ENCODE data around the gene BICRAL. TPM values are rescaled to one million over a fixed set of nuclear protein-coding genes. Genes with fewer than 3 reads are reported as not detected.
A peak's percentile ranks its signal among the peaks of the same experiment; 100 is the strongest.
"Not testable (repeated sequence)": the region's sequence is repeated elsewhere in the genome, so short reads cannot be mapped to it uniquely, and the experiment has no call there.

The BICRAL gene
- total RNA-seq, 4 donors from 2014 or later, result 14.7 to 34.8 (median 21.5) TPM

- H3K36me3 ChIP-seq, result no peaks in the 10 kb centered on the region
- no peaks in the 10 kb centered on the region for H3K9me3 ChIP-seq
- peaks cover 0 to 13% (median 4%) of the 10 kb centered on the region in 4 donors for H3K4me1 ChIP-seq
- in situ Hi-C loops (cut with MboI; ENCODE audit: low pct_ligation_motif_present in 1 of 4, low pct_unique_long_range_greater_than_20kb in 1 of 4, low sequenced_read_pairs in 3 of 4), result loop anchor here in 3 of 4 donors (10.0 to 25.0 kb wide), 2 partner anchors 163 to 245 kb away; partner anchors contain the start of gene TBCC (in 1 of the 3)
- intact Hi-C loops (cut with DNase I; ENCODE audit: low total_unique reads), result loop anchor here (5.0 kb wide), 1 partner anchor 242 kb away; no protein-coding TSS in a partner anchor
- no peak overlapping the region for H3K27ac ChIP-seq
- H3K4me3 ChIP-seq, result no peak overlapping the region
- TF ChIP-seq EP300 (IDR thresholded peaks at IDR 0.05; ENCODE audit: low read depth) (no peak), POLR2A (IDR thresholded peaks at IDR 0.05) (no peak), POLR2AphosphoS5 (IDR thresholded peaks at IDR 0.05) (no peak), CTCF (IDR thresholded peaks at IDR 0.05) (no peak)
- H3K27me3 ChIP-seq, result no peaks in the 10 kb centered on the region
- WGBS, 2 donors (ENCODE audit: low coverage in 1 of 2), result 66% methylated on average over 8 of the region's 8 CpGs; no CpG with 5 or more reads in 1 of the 2 donors
- DNase-seq, result no peak
These were observed 118.0 kb downstream of the BICRAL start for GRCh38 chr6:42899871-42900270.

- Histone ChIP-seq H3K4me3 (no peak overlapping the region), H3K4me1 (peaks cover 0 to 13% (median 4%) of the 10 kb centered on the region in 4 donors), H3K27me3 (no peaks in the 10 kb centered on the region), H3K9me3 (no peaks in the 10 kb centered on the region), H3K36me3 (no peaks in the 10 kb centered on the region), H3K27ac (no peak overlapping the region)
- 0 to 4% methylated on average over 1 to 11 of the region's 11 CpGs for WGBS, 2 donors (ENCODE audit: low coverage in 1 of 2)
- TF ChIP-seq POLR2AphosphoS5 (IDR thresholded peaks at IDR 0.05) (no peak), CTCF (IDR thresholded peaks at IDR 0.05) (peak; percentile 87 to 95 (median 90))
- DNase-seq, result peak; percentile 76
- intact Hi-C loops (cut with DNase I; ENCODE audit: low total_unique reads), result loop anchor here (5.0 kb wide), 1 partner anchor 241 kb away; no protein-coding TSS in a partner anchor
- in situ Hi-C loops (cut with MboI; ENCODE audit: low pct_ligation_motif_present in 1 of 4, low pct_unique_long_range_greater_than_20kb in 1 of 4, low sequenced_read_pairs in 3 of 4), result loop anchor here in 3 of 4 donors (10.0 kb wide), 1 partner anchor 243 kb away; no protein-coding TSS in a partner anchor
These were observed 119.7 kb downstream of the BICRAL start for GRCh38 chr6:42901538-42901957.

- H3K36me3 ChIP-seq, H3K27ac ChIP-seq, H3K27me3 ChIP-seq, DNase-seq, H3K4me3 ChIP-seq, H3K9me3 ChIP-seq: not testable (repeated sequence)
- intact Hi-C loops (cut with DNase I; ENCODE audit: low total_unique reads) (loop anchor here (5.0 kb wide), 1 partner anchor 240 kb away; no protein-coding TSS in a partner anchor), in situ Hi-C loops (cut with MboI; ENCODE audit: low pct_ligation_motif_present in 1 of 4, low pct_unique_long_range_greater_than_20kb in 1 of 4, low sequenced_read_pairs in 3 of 4) (loop anchor here in 3 of 4 donors (10.0 kb wide), 1 partner anchor 242 kb away; no protein-coding TSS in a partner anchor)
- 90 to 93% methylated on average over 15 to 22 of the region's 22 CpGs for WGBS, 2 donors (ENCODE audit: low coverage in 1 of 2)
- H3K4me1 ChIP-seq, result peaks cover 0 to 13% (median 4%) of the 10 kb centered on the region in 4 donors
These were observed 120.8 kb downstream of the BICRAL start for GRCh38 chr6:42902429-42903263.

- intact Hi-C loops (cut with DNase I; ENCODE audit: low total_unique reads), result loop anchor here (5.0 kb wide), 1 partner anchor 238 kb away; no protein-coding TSS in a partner anchor
- in situ Hi-C loops (cut with MboI; ENCODE audit: low pct_ligation_motif_present in 1 of 4, low pct_unique_long_range_greater_than_20kb in 1 of 4, low sequenced_read_pairs in 3 of 4), result loop anchor here in 3 of 4 donors (10.0 kb wide), 1 partner anchor 240 kb away; no protein-coding TSS in a partner anchor
- no peak for TF ChIP-seq POLR2A (IDR thresholded peaks at IDR 0.05)
- no peak for TF ChIP-seq POLR2AphosphoS5 (IDR thresholded peaks at IDR 0.05)
- TF ChIP-seq EP300 (IDR thresholded peaks at IDR 0.05; ENCODE audit: low read depth), result no peak
- no peak for TF ChIP-seq CTCF (IDR thresholded peaks at IDR 0.05)
- H3K4me1 ChIP-seq, result peaks cover 0 to 6% (median 4%) of the 10 kb centered on the region in 4 donors
- H3K27me3 ChIP-seq, result no peaks in the 10 kb centered on the region
- 93 to 95% methylated on average over 10 of the region's 10 CpGs for WGBS, 2 donors (ENCODE audit: low coverage in 1 of 2)
- DNase-seq, result no peak
- H3K4me3 ChIP-seq, result no peak overlapping the region
- no peaks in the 10 kb centered on the region for H3K36me3 ChIP-seq
- no peak overlapping the region for H3K27ac ChIP-seq
- no peaks in the 10 kb centered on the region for H3K9me3 ChIP-seq
These were observed 122.6 kb downstream of the BICRAL start for GRCh38 chr6:42904467-42904866.
